Measurements from ENCODE around the gene GRAMD1B. TPM values are rescaled to one million over a fixed set of nuclear protein-coding genes. Genes with fewer than 3 reads are reported as not detected.

GRAMD1B gene
- total RNA-seq, 1 experiment from 2014 or later, result 12.7 TPM

DNA sequence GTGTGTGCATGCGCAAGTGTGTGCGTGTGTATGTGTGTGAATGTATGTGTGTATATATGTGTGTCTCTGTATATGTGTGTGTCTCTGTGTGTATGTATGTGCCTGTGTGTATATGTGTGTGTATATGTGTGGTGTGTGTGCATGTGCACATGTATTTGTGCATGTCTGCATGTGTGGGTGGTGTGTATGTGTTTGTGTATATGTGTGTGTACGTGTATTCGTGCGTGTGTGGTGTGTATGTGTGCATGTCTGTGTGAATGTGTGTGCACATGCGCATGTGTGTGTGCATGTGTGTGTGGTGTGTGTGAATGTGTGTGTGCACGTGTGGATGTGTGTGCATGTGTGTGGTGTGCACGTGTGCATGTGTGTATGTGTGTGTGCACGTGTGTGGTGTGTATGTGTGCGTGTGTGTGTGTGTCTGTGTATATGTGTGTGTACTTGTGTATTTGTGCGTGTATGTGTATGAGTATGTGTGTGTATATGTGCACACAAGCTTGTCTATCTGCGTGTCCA is 153.0 kb downstream of the GRAMD1B start:
- Histone ChIP-seq H3K9me3 (ENCODE audit: control insufficient read depth in 1 of 2, insufficient read depth in 1 of 2, low read depth in 1 of 2, low read length in 2 of 2) (no peaks in the 10 kb centered on the region), H3K9me2 (ENCODE audit: insufficient read depth) (no peaks in the 10 kb centered on the region), H3K27ac (ENCODE audit: low read depth, low read length) (no peak overlapping the region), H3K36me3 (ENCODE audit: control insufficient read depth in 1 of 2, insufficient read depth in 2 of 2, low read length in 2 of 2) (no peaks in the 10 kb centered on the region), H3K9ac (ENCODE audit: low read length) (no peak overlapping the region), H3K27me3 (ENCODE audit: insufficient read depth, low read length) (no peaks in the 10 kb centered on the region; the same call in 1 of the 2 replicates), H3K4me2 (ENCODE audit: low read length) (no peak overlapping the region), H3K4me3 (replicated peaks in 1 of 2; ENCODE audit: low read depth in 1 of 2, low read length in 2 of 2) (no peak overlapping the region), H4K20me1 (ENCODE audit: insufficient read depth) (no peaks in the 10 kb centered on the region), H2AFZ (ENCODE audit: low read depth, low read length, poor library complexity, severe bottlenecking) (no peak overlapping the region), H3K4me1 (ENCODE audit: control insufficient read depth in 1 of 2, insufficient read depth in 2 of 2, low read length in 2 of 2) (peaks cover 2 to 8% of the 10 kb centered on the region in 2 experiments; a peak in 3 of 4 replicates), H3K79me2 (ENCODE audit: insufficient read depth, low read length) (no peaks in the 10 kb centered on the region)
- ChIA-PET CTCF (interaction anchor here (1.2 kb wide), 1 partner anchor 124 kb away, joined by 5 read pairs; no protein-coding TSS in a partner anchor), POLR2A (no interaction called here), RAD21 (ENCODE audit: low non-redundant PET in 1 of 2, low total read pairs in 2 of 2, uncharacterized antibody in 2 of 2, unreplicated experiment in 2 of 2) (no interaction called here)
- no TSS peak for BruUV-seq (replicated peaks)
- ATAC-seq (no peak), DNase-seq (ENCODE audit: low read depth, low spot score) (no peak)
- intact Hi-C loops (cut with micrococcal nuclease), result loop anchor here (5.0 kb wide), 1 partner anchor 54 kb away; no protein-coding TSS in a partner anchor
- TF ChIP-seq, protein P1, sequence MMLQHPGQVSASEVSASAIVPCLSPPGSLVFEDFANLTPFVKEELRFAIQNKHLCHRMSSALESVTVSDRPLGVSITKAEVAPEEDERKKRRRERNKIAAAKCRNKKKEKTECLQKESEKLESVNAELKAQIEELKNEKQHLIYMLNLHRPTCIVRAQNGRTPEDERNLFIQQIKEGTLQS (IDR thresholded peaks at IDR 0.05), result no peak
- TF ChIP-seq MAX (IDR thresholded peaks at IDR 0.05) (no peak), ELF1 (IDR thresholded peaks at IDR 0.05; ENCODE audit: borderline replicate concordance, low read depth) (no peak), SIN3A (IDR thresholded peaks at IDR 0.05; ENCODE audit: low read depth) (no peak), ZFX (IDR thresholded peaks at IDR 0.05) (no peak), SP1 (IDR thresholded peaks at IDR 0.05; ENCODE audit: low read depth) (no peak), CBX3 (IDR thresholded peaks at IDR 0.05; ENCODE audit: low read depth) (no peak), JUND (IDR thresholded peaks at IDR 0.05) (no peak)
- TF ChIP-seq, protein P2, sequence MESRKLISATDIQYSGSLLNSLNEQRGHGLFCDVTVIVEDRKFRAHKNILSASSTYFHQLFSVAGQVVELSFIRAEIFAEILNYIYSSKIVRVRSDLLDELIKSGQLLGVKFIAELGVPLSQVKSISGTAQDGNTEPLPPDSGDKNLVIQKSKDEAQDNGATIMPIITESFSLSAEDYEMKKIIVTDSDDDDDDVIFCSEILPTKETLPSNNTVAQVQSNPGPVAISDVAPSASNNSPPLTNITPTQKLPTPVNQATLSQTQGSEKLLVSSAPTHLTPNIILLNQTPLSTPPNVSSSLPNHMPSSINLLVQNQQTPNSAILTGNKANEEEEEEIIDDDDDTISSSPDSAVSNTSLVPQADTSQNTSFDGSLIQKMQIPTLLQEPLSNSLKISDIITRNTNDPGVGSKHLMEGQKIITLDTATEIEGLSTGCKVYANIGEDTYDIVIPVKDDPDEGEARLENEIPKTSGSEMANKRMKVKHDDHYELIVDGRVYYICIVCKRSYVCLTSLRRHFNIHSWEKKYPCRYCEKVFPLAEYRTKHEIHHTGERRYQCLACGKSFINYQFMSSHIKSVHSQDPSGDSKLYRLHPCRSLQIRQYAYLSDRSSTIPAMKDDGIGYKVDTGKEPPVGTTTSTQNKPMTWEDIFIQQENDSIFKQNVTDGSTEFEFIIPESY (IDR thresholded peaks at IDR 0.05; ENCODE audit: extremely low read depth, insufficient replicate concordance, low read length), result no peak
- TF ChIP-seq, protein P3, sequence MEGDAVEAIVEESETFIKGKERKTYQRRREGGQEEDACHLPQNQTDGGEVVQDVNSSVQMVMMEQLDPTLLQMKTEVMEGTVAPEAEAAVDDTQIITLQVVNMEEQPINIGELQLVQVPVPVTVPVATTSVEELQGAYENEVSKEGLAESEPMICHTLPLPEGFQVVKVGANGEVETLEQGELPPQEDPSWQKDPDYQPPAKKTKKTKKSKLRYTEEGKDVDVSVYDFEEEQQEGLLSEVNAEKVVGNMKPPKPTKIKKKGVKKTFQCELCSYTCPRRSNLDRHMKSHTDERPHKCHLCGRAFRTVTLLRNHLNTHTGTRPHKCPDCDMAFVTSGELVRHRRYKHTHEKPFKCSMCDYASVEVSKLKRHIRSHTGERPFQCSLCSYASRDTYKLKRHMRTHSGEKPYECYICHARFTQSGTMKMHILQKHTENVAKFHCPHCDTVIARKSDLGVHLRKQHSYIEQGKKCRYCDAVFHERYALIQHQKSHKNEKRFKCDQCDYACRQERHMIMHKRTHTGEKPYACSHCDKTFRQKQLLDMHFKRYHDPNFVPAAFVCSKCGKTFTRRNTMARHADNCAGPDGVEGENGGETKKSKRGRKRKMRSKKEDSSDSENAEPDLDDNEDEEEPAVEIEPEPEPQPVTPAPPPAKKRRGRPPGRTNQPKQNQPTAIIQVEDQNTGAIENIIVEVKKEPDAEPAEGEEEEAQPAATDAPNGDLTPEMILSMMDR (IDR thresholded peaks at IDR 0.05 in 2 of 3, conservative IDR thresholded peaks at IDR 0.05 in 1 of 3; ENCODE audit: borderline replicate concordance in 1 of 3, insufficient read depth in 1 of 3, low read depth in 2 of 3, low read length in 2 of 3), result no peak
